Psoas muscle (tissue), 8 donors: ENCODE results near the gene DLGAP1. TPM values are rescaled to one million over a fixed set of nuclear protein-coding genes. Genes with fewer than 3 reads are reported as not detected.

Source experiments
- ATAC-seq, 4 donors: fragments of 200-7000 bp; cut with Tn5 transposase; one replicate each; pipeline ENCODE4 v1.9.1; 2020; ENCODE audit warnings: moderate library complexity in 3 of 4, mild to moderate bottlenecking in 2 of 4
- DNase-seq, 2 donors: peaks; one replicate each; pipeline ENCODE4 v3.0.0-alpha.2; 2020
- H3K27ac ChIP-seq: fragments of 200-600 bp; one replicate; pipeline ENCODE4 v1.8.0; 2022
- H3K27me3 ChIP-seq, 3 donors: fragments of 200-600 bp in 1 of 3; one replicate each; pipeline versions ENCODE4 v1.6.1 to v1.8.0; 2013 to 2022; ENCODE audit warnings: low read length in 2 of 3, mild to moderate bottlenecking in 2 of 3, moderate library complexity in 1 of 3; ENCODE audit not compliant: insufficient read depth in 3 of 3
- H3K36me3 ChIP-seq, 2 donors: fragments of 200-600 bp in 1 of 2; one replicate each; pipeline versions ENCODE4 v1.6.1 to v1.8.0; 2013 to 2022; ENCODE audit warnings: low read depth in 1 of 2, mild to moderate bottlenecking in 1 of 2, moderate library complexity in 1 of 2; ENCODE audit not compliant: insufficient read depth in 1 of 2
- H3K4me1 ChIP-seq: fragments of 200-600 bp; one replicate; pipeline ENCODE4 v1.8.0; 2022
- H3K4me3 ChIP-seq: fragments of 200-600 bp; one replicate; pipeline ENCODE4 v1.8.0; 2022; ENCODE audit warnings: mild to moderate bottlenecking
- H3K9me3 ChIP-seq: fragments of 200-600 bp; one replicate; pipeline ENCODE4 v1.8.0; 2022
- WGBS, 3 donors: extraction: QIAGEN DNeasy Blood & Tissue Kit; methylation state at CpG; one replicate each; pipeline versions ENCODE4 v1.1.6 to v1.1.7; 2013; 5-methylcytosine and 5-hydroxymethylcytosine counted together
- intact Hi-C, 2 donors: fragments of 100-400 bp; cut with DNase I; formaldehyde crosslinking; loops; one replicate each; pipeline versions ENCODE4 v1.11.0 to v1.14.2; 2022
- polyA plus RNA-seq, 3 donors: library from polyadenylated mRNA; stranded (reverse); fragments of 200-250 nt; gene quantifications; one replicate each; pipeline ENCODE4 v1.2.3, GENCODE V29; 2013
- total RNA-seq, 4 donors: library from RNA; stranded (reverse); fragmentation: NEBNext Ultra II Directional in 2 of 4; extraction: Animal tissue kit (Norgen Biotek cat#: 25700) in 2 of 4; gene quantifications; one replicate each; pipeline versions ENCODE4 v1.2.1 to v1.2.4, GENCODE V29; 2021 to 2023
- TF ChIP-seq, protein P1 (sequence below): fragments of 200-600 bp; IDR thresholded peaks from one replicate; pipeline ENCODE4 v1.8.0; 2022; ENCODE audit warnings: antibody characterized with exemption
- donor health status: healthy with polysubstance abuse.
- donor health status: DM: no; HTN: no; CAD: no; lungs with moderate emphysema.
- donor health status: Bipolar disorder and iron deficiency.
- donor health status: healthy.
- donor health status: DM: yes; HTN: yes; CAD: no.
- donor health status: DM: no; HTN: no; CAD: no.
- donor health status: DM: no; HTN: no; CAD: no.
- donor health status: DM: yes; HTN: yes; CAD: no.

The DLGAP1 gene
- total and polyA plus RNA-seq, 7 donors, result 0.09 to 0.26 (median 0.16) TPM; not detected in 1

DNA sequence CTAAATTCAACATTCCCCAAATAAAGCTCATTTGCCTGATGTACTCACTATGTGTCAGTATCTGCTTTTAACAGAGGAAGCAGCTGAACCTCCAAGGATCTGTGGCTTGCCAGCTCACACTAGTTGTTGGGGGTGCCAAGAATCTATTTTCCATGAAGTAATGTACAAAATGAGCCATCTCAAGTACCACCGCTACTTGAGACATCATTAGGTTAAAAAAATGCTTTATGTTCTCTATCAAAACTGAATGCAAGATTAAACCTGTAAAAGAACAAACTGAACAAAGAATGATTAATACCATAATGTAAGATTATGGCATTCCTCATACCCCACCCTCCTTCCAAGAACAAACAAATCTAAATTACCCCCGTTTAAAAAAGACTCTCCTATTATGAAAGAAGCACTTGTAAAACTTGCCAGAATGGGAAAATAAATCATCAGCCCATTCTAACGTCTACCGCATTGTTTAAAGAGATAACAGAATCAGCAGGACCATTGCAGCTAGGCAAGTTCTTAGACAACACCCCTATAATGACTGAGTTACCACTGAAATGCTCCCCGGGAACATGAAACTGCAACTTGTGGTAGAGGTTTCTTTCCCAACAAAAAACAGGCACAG lies 471.6 kb downstream of the DLGAP1 start:
- Histone ChIP-seq H3K27ac (no peak overlapping the region), H3K27me3 (no peaks in the 10 kb centered on the region), H3K36me3 (no peaks in the 10 kb centered on the region), H3K4me1 (no peaks in the 10 kb centered on the region), H3K4me3 (no peak overlapping the region), H3K9me3 (peaks cover 5% of the 10 kb centered on the region)
- intact Hi-C loops, result no loop called here
- no peak for ATAC-seq
- no peak for DNase-seq
- TF ChIP-seq, protein P1, sequence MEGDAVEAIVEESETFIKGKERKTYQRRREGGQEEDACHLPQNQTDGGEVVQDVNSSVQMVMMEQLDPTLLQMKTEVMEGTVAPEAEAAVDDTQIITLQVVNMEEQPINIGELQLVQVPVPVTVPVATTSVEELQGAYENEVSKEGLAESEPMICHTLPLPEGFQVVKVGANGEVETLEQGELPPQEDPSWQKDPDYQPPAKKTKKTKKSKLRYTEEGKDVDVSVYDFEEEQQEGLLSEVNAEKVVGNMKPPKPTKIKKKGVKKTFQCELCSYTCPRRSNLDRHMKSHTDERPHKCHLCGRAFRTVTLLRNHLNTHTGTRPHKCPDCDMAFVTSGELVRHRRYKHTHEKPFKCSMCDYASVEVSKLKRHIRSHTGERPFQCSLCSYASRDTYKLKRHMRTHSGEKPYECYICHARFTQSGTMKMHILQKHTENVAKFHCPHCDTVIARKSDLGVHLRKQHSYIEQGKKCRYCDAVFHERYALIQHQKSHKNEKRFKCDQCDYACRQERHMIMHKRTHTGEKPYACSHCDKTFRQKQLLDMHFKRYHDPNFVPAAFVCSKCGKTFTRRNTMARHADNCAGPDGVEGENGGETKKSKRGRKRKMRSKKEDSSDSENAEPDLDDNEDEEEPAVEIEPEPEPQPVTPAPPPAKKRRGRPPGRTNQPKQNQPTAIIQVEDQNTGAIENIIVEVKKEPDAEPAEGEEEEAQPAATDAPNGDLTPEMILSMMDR, result no peak
- WGBS, 3 donors, result 49 to 58% (median 52%) methylated on average over 5 of the region's 5 CpGs

DNA sequence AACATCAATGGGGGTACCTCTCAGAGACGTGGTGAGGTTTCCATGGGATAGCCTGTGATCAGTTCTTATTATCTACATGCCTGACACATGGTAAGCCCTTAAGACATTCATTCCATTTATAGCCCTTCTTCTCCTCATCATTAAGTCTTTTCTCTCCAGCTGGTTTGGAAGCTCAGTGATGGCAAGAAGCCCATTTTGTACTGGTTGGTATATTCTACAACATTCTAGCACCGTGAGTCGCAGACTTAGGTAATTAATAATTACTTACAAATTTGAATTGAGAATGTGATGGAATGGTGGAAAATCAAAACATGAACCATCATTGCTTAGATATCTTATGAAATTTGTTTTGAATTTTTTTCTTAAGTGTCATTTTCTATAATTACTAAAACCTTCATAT lies 472.6 kb downstream of the DLGAP1 start:
- 82 to 90% (median 85%) methylated on average over 3 of the region's 3 CpGs for WGBS, 3 donors
- intact Hi-C loops, result no loop called here

DNA sequence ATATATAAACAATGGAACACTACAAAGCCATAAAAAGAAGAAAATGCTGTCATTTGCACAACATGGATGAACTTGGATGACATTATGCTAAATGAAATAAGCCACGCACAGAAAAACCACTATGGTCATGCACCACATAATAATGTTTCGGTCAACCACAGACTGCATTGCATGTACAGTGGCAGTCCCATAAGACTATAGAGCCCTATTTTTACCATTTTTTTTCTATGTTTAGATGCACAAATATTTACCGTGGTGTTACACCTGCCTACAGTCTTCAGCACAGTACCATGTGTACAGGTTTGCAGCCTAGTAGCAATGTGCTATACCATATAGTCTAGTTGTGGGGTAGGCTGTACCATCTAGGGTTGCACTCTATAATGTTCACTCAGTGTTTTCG lies 476.1 kb downstream of the DLGAP1 start:
- ATAC-seq (no peak), DNase-seq (no peak)
- 97 to 98% (median 97%) methylated on average over 4 of the region's 4 CpGs for WGBS, 3 donors
- Histone ChIP-seq H3K4me3 (no peak overlapping the region), H3K36me3 (no peaks in the 10 kb centered on the region), H3K27me3 (no peaks in the 10 kb centered on the region), H3K27ac (no peak overlapping the region), H3K4me1 (no peaks in the 10 kb centered on the region), H3K9me3 (peaks cover 5% of the 10 kb centered on the region)
- TF ChIP-seq, protein P1, result no peak
- intact Hi-C loops, result no loop called here

More for the DNA sequence above, 472.6 kb downstream of the DLGAP1 start:
- no peak overlapping the region for H3K27ac ChIP-seq
- peaks cover 5% of the 10 kb centered on the region for H3K9me3 ChIP-seq
- H3K4me1 ChIP-seq, result no peaks in the 10 kb centered on the region
- TF ChIP-seq, protein P1, result no peak
- DNase-seq (no peak), ATAC-seq (no peak)
- H3K4me3 ChIP-seq, result no peak overlapping the region
- no peaks in the 10 kb centered on the region for H3K36me3 ChIP-seq
- H3K27me3 ChIP-seq, result no peaks in the 10 kb centered on the region

DNA sequence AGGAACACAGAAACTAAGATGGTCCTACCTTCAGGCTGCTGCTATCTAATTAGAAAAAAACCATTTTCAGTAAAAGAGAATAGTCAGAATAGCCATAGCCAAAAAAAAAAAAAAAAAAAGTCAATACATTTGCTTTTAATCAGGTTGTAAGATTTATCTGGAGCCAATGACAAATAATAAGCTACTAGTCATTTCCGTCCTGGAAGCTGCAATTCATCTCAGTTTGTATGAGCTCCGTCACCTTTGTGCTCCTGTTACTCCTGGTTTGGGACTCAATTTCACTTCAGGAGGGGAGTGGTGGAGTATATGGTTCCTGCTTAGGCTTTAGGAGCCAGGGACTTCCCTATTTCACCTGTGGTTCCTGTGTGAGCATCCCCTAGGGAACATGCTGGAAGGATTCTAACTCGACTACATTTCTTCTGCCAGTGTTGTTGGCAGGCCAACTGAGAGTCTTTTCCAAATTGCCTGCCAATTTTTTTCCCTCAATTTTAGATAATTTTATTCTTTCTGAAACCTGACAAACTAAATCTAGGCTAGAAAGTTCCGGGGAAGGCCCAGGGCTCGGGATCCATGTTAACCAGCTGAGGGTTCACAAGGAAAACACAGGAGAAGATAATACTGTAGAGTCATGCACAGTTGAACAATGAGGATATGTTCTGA lies 481.8 kb downstream of the DLGAP1 start:
- intact Hi-C loops, result no loop called here
- Histone ChIP-seq H3K27me3 (no peaks in the 10 kb centered on the region), H3K27ac (no peak overlapping the region), H3K9me3 (no peaks in the 10 kb centered on the region), H3K4me1 (no peaks in the 10 kb centered on the region), H3K4me3 (no peak overlapping the region), H3K36me3 (no peaks in the 10 kb centered on the region)
- 31 to 55% (median 33%) methylated on average over 5 of the region's 5 CpGs for WGBS, 3 donors
- no peak for DNase-seq
- ATAC-seq, result no peak
- TF ChIP-seq, protein P1, result no peak
